Ovary (tissue), 9 donors: ENCODE measurements around the gene DNASE1L3. TPM values are rescaled to one million over a fixed set of nuclear protein-coding genes. Genes with fewer than 3 reads are reported as not detected.

Experiments used
- DNase-seq, 5 donors: peaks; one replicate each; pipeline ENCODE4 v3.0.0-alpha.2; 2019 to 2020
- H3K27ac ChIP-seq, 2 donors: fragments of 200-600 bp; one replicate each; pipeline versions ENCODE4 v1.5.1 to v1.8.0; 2019 to 2022
- H3K27me3 ChIP-seq: fragments of 200-600 bp; one replicate; pipeline ENCODE4 v1.8.0; 2022
- H3K36me3 ChIP-seq: fragments of 200-600 bp; sonication (generic); one replicate; pipeline ENCODE4 v1.5.1; 2019
- H3K4me1 ChIP-seq: one replicate; pipeline ENCODE4 v1.8.1; 2013; ENCODE audit warnings: mild to moderate bottlenecking, moderate library complexity; ENCODE audit not compliant: insufficient read depth
- H3K4me3 ChIP-seq: fragments of 200-600 bp; sonication (generic); one replicate; pipeline ENCODE4 v1.5.1; 2017
- H3K9me3 ChIP-seq, 2 donors: fragments of 200-600 bp in 1 of 2; sonication (generic) in 1 of 2; one replicate each; pipeline versions ENCODE4 v1.5.1 to v1.8.1; 2013 to 2019; ENCODE audit warnings: mild to moderate bottlenecking in 1 of 2, moderate library complexity in 1 of 2
- CTCF ChIP-seq, 3 donors: fragments of 450-650 bp in 2 of 3; fragments of 200-600 bp in 1 of 3; IDR thresholded peaks; one replicate each; pipeline versions ENCODE4 v1.5.1 to v1.8.0; 2016 to 2022; ENCODE audit warnings: antibody characterized with exemption in 3 of 3, mild to moderate bottlenecking in 1 of 3
- EP300 ChIP-seq: sonication (generic); formaldehyde crosslinking; IDR thresholded peaks from one replicate; pipeline ENCODE4 v1.6.1; 2017; ENCODE audit warnings: antibody characterized with exemption
- POLR2A ChIP-seq: fragments of 450-650 bp; IDR thresholded peaks from one replicate; pipeline ENCODE4 v1.6.1; 2017; ENCODE audit warnings: antibody characterized with exemption, mild to moderate bottlenecking, moderate library complexity
- WGBS, 3 donors: extraction: QIAGEN DNeasy Blood & Tissue Kit in 1 of 3; methylation state at CpG; one replicate each; pipeline versions ENCODE4 v1.1.5 to v1.1.7; 2013 to 2017; 5-methylcytosine and 5-hydroxymethylcytosine counted together
- intact Hi-C, 4 donors: fragments of 100-400 bp; cut with DNase I; formaldehyde crosslinking; loops; one replicate each; pipeline versions ENCODE4 v1.11.0 to v1.15.1; 2022 to 2023
- polyA plus RNA-seq, 2 donors: library from polyadenylated mRNA; stranded (reverse); fragments of 200-250 nt in 1 of 2; fragments of 350-450 nt in 1 of 2; fragmentation: Illumina TruSeq in 1 of 2; extraction: RNeasy Lipid Tissue Mini Kit (QIAGEN cat#74804) in 1 of 2; gene quantifications; one replicate each; pipeline ENCODE4 v1.2.3, GENCODE V29; 2013 to 2014
- total RNA-seq, 7 donors: library from RNA; depleted of rRNA in 2 of 7; stranded (reverse); fragments of >200 nt in 2 of 7; fragmentation: NEBNext Ultra II Directional in 3 of 7; extraction: Animal tissue kit (Norgen Biotek cat#: 25700) in 3 of 7; gene quantifications; one replicate each; pipeline versions ENCODE4 v1.1.0 to v1.2.4, GENCODE V29; 2016 to 2023
- donor health status: DM: no; HTN: no; CAD: no; lungs with moderate emphysema.
- donor health status: DM: no; HTN: no; CAD: no.
- donor health status: Bipolar disorder and iron deficiency.
- donor health status: DM: yes; HTN: yes; CAD: no.
- donor health status: DM: no; HTN: no; CAD: no.
- donor health status: DM: yes; HTN: yes; CAD: no.

Gene DNASE1L3
- total and polyA plus RNA-seq, 9 donors, result 0.48 to 10.3 (median 0.65) TPM; not detected in 2

GRCh38 chr3:58183221-58183620 lies 27.6 kb downstream of the DNASE1L3 start:
- TF ChIP-seq CTCF (IDR thresholded peaks at IDR 0.05) (no peak), POLR2A (no peak)
- H3K9me3 ChIP-seq, result no peaks in the 10 kb centered on the region

GRCh38 chr3:58180940-58181587 lies 29.7 kb downstream of the DNASE1L3 start:
- no peaks in the 10 kb centered on the region for H3K9me3 ChIP-seq
- TF ChIP-seq POLR2A (no peak), CTCF (IDR thresholded peaks at IDR 0.05) (no peak), EP300 (no peak)
- intact Hi-C loops, result loop anchor here in 2 of 4 donors (5.0 to 10.0 kb wide), 2 partner anchors 116 to 234 kb away; no protein-coding TSS in a partner anchor
- DNase-seq, result no peak
- 98 to 100% (median 100%) methylated on average over 1 of the region's 1 CpG for WGBS, 3 donors
- H3K36me3 ChIP-seq, result no peaks in the 10 kb centered on the region
- H3K27me3 ChIP-seq, result no peaks in the 10 kb centered on the region
- peaks cover 2% of the 10 kb centered on the region for H3K4me1 ChIP-seq
- no peak overlapping the region for H3K4me3 ChIP-seq
- H3K27ac ChIP-seq, result no peak overlapping the region

More at GRCh38 chr3:58183221-58183620, 27.6 kb downstream of the DNASE1L3 start:
- H3K36me3 ChIP-seq, result no peaks in the 10 kb centered on the region
- no peaks in the 10 kb centered on the region for H3K27me3 ChIP-seq
- WGBS, 3 donors, result 75 to 87% (median 78%) methylated on average over 1 of the region's 1 CpG
- DNase-seq, result no peak
- H3K4me1 ChIP-seq, result no peaks in the 10 kb centered on the region
- H3K4me3 ChIP-seq, result no peak overlapping the region
- H3K27ac ChIP-seq, result no peak overlapping the region
- intact Hi-C loops, result loop anchor here in 2 of 4 donors (5.0 to 10.0 kb wide), 2 partner anchors 114 to 232 kb away; no protein-coding TSS in a partner anchor

- no peak for TF ChIP-seq POLR2A
- TF ChIP-seq EP300, result no peak
- no peak for TF ChIP-seq CTCF (IDR thresholded peaks at IDR 0.05)
- 83% methylated on average over 12 of the region's 12 CpGs for WGBS, 3 donors
- intact Hi-C loops, result loop anchor here in 2 of 4 donors (5.0 to 10.0 kb wide), 2 partner anchors 117 to 235 kb away; no protein-coding TSS in a partner anchor
- Histone ChIP-seq H3K4me1 (peaks cover 8% of the 10 kb centered on the region), H3K9me3 (no peaks in the 10 kb centered on the region), H3K4me3 (no peak overlapping the region), H3K27me3 (no peaks in the 10 kb centered on the region), H3K36me3 (no peaks in the 10 kb centered on the region), H3K27ac (no peak overlapping the region)
- DNase-seq, result no peak
These were observed 30.5 kb downstream of the DNASE1L3 start for GRCh38 chr3:58180099-58180880.

GRCh38 chr3:58179235-58180098 lies 31.3 kb downstream of the DNASE1L3 start:
- H3K27me3 ChIP-seq, result no peaks in the 10 kb centered on the region
- intact Hi-C loops, result loop anchor here in 3 of 4 donors (5.0 to 10.0 kb wide), 4 partner anchors 118 to 235 kb away; partner anchors contain the start of gene FLNB (in 1 of the 3)
- DNase-seq, result no peak
- WGBS, 3 donors, result 73 to 85% (median 81%) methylated on average over 11 to 13 of the region's 13 CpGs
- H3K36me3 ChIP-seq, result no peaks in the 10 kb centered on the region
- TF ChIP-seq POLR2A (no peak), EP300 (no peak), CTCF (IDR thresholded peaks at IDR 0.05) (no peak)
- H3K27ac ChIP-seq, result no peak overlapping the region
- H3K9me3 ChIP-seq, result no peaks in the 10 kb centered on the region
- peaks cover 10% of the 10 kb centered on the region for H3K4me1 ChIP-seq
- H3K4me3 ChIP-seq, result no peak overlapping the region
